KMS-11 (cell line): Measurements from ENCODE around the gene RRAS2.

Experiments used
- H2AFZ ChIP-seq: fragments of 200-600 bp; sonication (generic); 2 replicates; pipeline ENCODE4 v1.6.1; 2016; ENCODE audit warnings: antibody characterized with exemption, mixed run types, low read depth
- H3K27ac ChIP-seq: fragments of 200-600 bp; sonication (generic); 2 replicates; pipeline ENCODE4 v1.6.1; 2016; ENCODE audit warnings: mild to moderate bottlenecking, mixed run types
- H3K27me3 ChIP-seq: fragments of 200-600 bp; sonication (generic); 2 replicates; pipeline ENCODE4 v1.6.1; 2017; ENCODE audit warnings: mild to moderate bottlenecking, low read depth, mixed run types, moderate library complexity; ENCODE audit not compliant: insufficient read depth
- H3K36me3 ChIP-seq: fragments of 200-600 bp; sonication (generic); 2 replicates; pipeline ENCODE4 v1.6.1; 2017; ENCODE audit warnings: mild to moderate bottlenecking, mixed run types; ENCODE audit not compliant: insufficient read depth
- H3K4me1 ChIP-seq: fragments of 200-600 bp; sonication (generic); 2 replicates; pipeline ENCODE4 v1.6.1; 2016; ENCODE audit warnings: mild to moderate bottlenecking, low read depth, mixed run types; ENCODE audit not compliant: poor library complexity, severe bottlenecking
- H3K4me2 ChIP-seq: fragments of 200-600 bp; sonication (generic); 2 replicates; pipeline ENCODE4 v1.7.0; 2016; ENCODE audit warnings: mild to moderate bottlenecking, mixed run types
- H3K4me3 ChIP-seq: fragments of 200-600 bp; sonication (generic); IDR thresholded peaks from 2 replicates; pipeline ENCODE4 v1.6.1; 2017; ENCODE audit warnings: low read depth, low read length, mixed read lengths; ENCODE audit not compliant: insufficient read depth
- H3K79me2 ChIP-seq: fragments of 200-600 bp; sonication (generic); 2 replicates; pipeline ENCODE4 v1.6.1; 2016; ENCODE audit warnings: low read depth, mixed run types; ENCODE audit not compliant: insufficient read depth
- H3K9ac ChIP-seq: fragments of 200-600 bp; sonication (generic); 2 replicates; pipeline ENCODE4 v1.6.1; 2016; ENCODE audit warnings: mild to moderate bottlenecking, mixed run types
- H4K20me1 ChIP-seq: fragments of 200-600 bp; sonication (generic); 2 replicates; pipeline ENCODE4 v1.6.1; 2016; ENCODE audit warnings: mild to moderate bottlenecking, mixed run types; ENCODE audit not compliant: insufficient read depth
- TF ChIP-seq, protein P1 (sequence below): fragments of 200-600 bp; sonication (generic); conservative IDR thresholded peaks from 2 replicates; pipeline ENCODE4 v1.6.1; 2017; ENCODE audit warnings: low read depth, mild to moderate bottlenecking, antibody characterized with exemption, low read length, moderate library complexity, mixed read lengths

RRAS2 gene

DNA sequence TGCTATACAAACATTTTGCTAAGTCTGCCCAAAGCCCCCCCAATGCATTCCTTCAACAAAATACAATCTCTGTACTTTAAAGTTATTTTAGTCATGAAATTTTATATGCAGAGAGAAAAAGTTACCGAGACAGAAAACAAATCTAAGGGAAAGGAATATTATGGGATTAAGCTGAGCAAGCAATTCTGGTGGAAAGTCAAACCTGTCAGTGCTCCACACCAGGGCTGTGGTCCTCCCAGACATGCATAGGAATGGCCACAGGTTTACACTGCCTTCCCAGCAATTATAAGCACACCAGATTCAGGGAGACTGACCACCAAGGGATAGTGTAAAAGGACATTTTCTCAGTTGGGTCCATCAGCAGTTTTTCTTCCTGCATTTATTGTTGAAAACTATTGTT, 92.4 kb downstream of the RRAS2 start:
- no peaks in the 10 kb centered on the region for H3K36me3 ChIP-seq
- no peak overlapping the region for H3K4me3 ChIP-seq
- no peaks in the 10 kb centered on the region for H4K20me1 ChIP-seq
- no peaks in the 10 kb centered on the region for H3K79me2 ChIP-seq
- H3K4me1 ChIP-seq = no peaks in the 10 kb centered on the region
- H3K27me3 ChIP-seq = no peaks in the 10 kb centered on the region
- no peak overlapping the region for H3K4me2 ChIP-seq
- no peak overlapping the region for H3K27ac ChIP-seq
- TF ChIP-seq, protein P1, sequence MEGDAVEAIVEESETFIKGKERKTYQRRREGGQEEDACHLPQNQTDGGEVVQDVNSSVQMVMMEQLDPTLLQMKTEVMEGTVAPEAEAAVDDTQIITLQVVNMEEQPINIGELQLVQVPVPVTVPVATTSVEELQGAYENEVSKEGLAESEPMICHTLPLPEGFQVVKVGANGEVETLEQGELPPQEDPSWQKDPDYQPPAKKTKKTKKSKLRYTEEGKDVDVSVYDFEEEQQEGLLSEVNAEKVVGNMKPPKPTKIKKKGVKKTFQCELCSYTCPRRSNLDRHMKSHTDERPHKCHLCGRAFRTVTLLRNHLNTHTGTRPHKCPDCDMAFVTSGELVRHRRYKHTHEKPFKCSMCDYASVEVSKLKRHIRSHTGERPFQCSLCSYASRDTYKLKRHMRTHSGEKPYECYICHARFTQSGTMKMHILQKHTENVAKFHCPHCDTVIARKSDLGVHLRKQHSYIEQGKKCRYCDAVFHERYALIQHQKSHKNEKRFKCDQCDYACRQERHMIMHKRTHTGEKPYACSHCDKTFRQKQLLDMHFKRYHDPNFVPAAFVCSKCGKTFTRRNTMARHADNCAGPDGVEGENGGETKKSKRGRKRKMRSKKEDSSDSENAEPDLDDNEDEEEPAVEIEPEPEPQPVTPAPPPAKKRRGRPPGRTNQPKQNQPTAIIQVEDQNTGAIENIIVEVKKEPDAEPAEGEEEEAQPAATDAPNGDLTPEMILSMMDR = no peak
- H2AFZ ChIP-seq = no peak overlapping the region
- no peak overlapping the region for H3K9ac ChIP-seq

- TF ChIP-seq, protein P1 = no peak
- H2AFZ ChIP-seq = no peak overlapping the region
- H3K4me2 ChIP-seq = no peak overlapping the region
- no peaks in the 10 kb centered on the region for H3K4me1 ChIP-seq
- H3K9ac ChIP-seq = no peak overlapping the region
- H3K27me3 ChIP-seq = no peaks in the 10 kb centered on the region
- H3K36me3 ChIP-seq = no peaks in the 10 kb centered on the region
- no peak overlapping the region for H3K4me3 ChIP-seq
- H4K20me1 ChIP-seq = no peaks in the 10 kb centered on the region
- no peak overlapping the region for H3K27ac ChIP-seq
- no peaks in the 10 kb centered on the region for H3K79me2 ChIP-seq
Observed at GRCh38 chr11:14264966-14265365, 94.0 kb downstream of the RRAS2 start.

DNA sequence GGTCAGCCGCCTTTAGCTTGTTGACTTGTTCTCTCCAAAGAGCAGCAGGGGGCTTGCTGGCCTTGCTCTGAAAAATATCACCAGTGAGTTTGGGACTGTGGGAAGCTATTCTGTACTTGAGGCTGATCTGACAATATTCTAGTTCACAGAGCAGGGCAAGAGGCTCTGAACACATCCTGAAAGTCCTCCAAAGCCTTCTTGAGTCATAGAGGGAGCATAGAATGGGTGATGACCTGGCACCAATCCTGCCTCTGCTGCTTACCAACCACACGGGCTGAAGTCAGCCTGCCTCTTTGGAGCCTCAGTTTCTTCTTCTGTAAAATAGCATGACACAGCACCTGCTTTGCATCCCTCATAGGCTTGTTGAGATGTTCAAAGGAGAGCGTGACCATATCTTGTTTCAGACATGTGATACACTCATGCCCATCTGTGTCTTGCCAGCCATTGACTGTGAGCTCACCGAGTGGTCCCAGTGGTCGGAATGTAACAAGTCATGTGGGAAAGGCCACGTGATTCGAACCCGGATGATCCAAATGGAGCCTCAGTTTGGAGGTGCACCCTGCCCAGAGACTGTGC, 96.6 kb downstream of the RRAS2 start:
- H3K4me2 ChIP-seq = no peak overlapping the region
- no peak overlapping the region for H3K9ac ChIP-seq
- H3K4me3 ChIP-seq = no peak overlapping the region
- H3K79me2 ChIP-seq = no peaks in the 10 kb centered on the region
- no peaks in the 10 kb centered on the region for H3K4me1 ChIP-seq
- H3K36me3 ChIP-seq = no peaks in the 10 kb centered on the region
- H4K20me1 ChIP-seq = no peaks in the 10 kb centered on the region
- TF ChIP-seq, protein P1 = no peak
- no peaks in the 10 kb centered on the region for H3K27me3 ChIP-seq
- H2AFZ ChIP-seq = no peak overlapping the region
- no peak overlapping the region for H3K27ac ChIP-seq

GRCh38 chr11:14261066-14261465, 97.9 kb downstream of the RRAS2 start:
- Histone ChIP-seq H3K4me1 (no peaks in the 10 kb centered on the region), H4K20me1 (no peaks in the 10 kb centered on the region), H3K36me3 (no peaks in the 10 kb centered on the region), H3K27me3 (no peaks in the 10 kb centered on the region), H3K9ac (no peak overlapping the region), H3K4me3 (no peak overlapping the region), H3K27ac (no peak overlapping the region), H2AFZ (no peak overlapping the region), H3K4me2 (no peak overlapping the region), H3K79me2 (no peaks in the 10 kb centered on the region)
- TF ChIP-seq, protein P1 = no peak

DNA sequence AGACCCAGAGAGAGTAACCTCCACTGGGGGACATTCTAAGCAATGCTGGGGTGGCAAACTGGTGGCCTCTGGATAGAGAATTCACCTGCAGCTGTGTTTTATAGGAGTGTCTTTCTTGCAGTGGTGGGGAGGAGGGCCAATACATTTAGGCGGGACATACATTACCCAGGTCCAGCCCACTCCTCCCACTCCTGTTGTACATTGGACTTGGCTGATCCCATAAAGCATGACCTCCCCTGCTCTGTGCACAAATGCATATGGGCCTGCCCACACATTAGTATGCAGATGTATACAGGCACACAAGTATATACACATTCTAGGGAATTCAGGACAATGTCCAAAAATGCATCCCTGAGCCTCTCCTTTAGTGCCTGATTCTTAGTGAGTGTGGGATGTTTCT, 99.1 kb downstream of the RRAS2 start:
- H3K4me3 ChIP-seq = no peak overlapping the region
- TF ChIP-seq, protein P1 = no peak
- no peak overlapping the region for H2AFZ ChIP-seq
- H3K36me3 ChIP-seq = no peaks in the 10 kb centered on the region
- no peak overlapping the region for H3K27ac ChIP-seq
- H3K79me2 ChIP-seq = no peaks in the 10 kb centered on the region
- H3K4me2 ChIP-seq = no peak overlapping the region
- no peaks in the 10 kb centered on the region for H3K27me3 ChIP-seq
- H3K9ac ChIP-seq = no peak overlapping the region
- no peaks in the 10 kb centered on the region for H3K4me1 ChIP-seq
- H4K20me1 ChIP-seq = no peaks in the 10 kb centered on the region
